GM12878 (cell line): ENCODE data around the gene SH2D3A. TPM values are rescaled to one million over a fixed set of nuclear protein-coding genes. Genes with fewer than 3 reads are reported as not detected.

Experiments used
- ATAC-seq: fragments of 200-7000 bp; cut with Tn5 transposase; 3 replicates; pipeline ENCODE4 v1.9.1; 2020; ENCODE audit warnings: mild to moderate bottlenecking, moderate library complexity
- BruUV-seq: library from RNA; stranded (reverse); fragments of 400-500 nt; replicated peaks from 2 replicates; lab custom pipeline; 2021; lab: Mats Ljungman, UMichigan
- CTCF ChIA-PET: fragments of 300-600 bp; sonication (Branson Sonifier 250); formaldehyde crosslinking; extraction: SDS; loops from one replicate; lab custom pipeline; 2021; ENCODE audit warnings: inconsistent platforms; lab: Yijun Ruan, JAX
- POLR2A ChIA-PET: fragments of 350-600 bp; formaldehyde crosslinking; extraction: SDS; loops from one replicate; lab custom pipeline; 2021; ENCODE audit warnings: inconsistent platforms; lab: Charles Lee
- RAD21 ChIA-PET: fragments of 300-600 bp; sonication (Branson Sonifier 250); formaldehyde crosslinking; loops from one replicate; lab custom pipeline; 2023; ENCODE audit warnings: antibody characterized with exemption; ENCODE audit not compliant: unreplicated experiment; lab: Charles Lee
- SMC1A ChIA-PET: fragments of 300-600 bp; sonication (Branson Sonifier 250); formaldehyde crosslinking; loops from one replicate; lab custom pipeline; 2023; ENCODE audit not compliant: unreplicated experiment, uncharacterized antibody; lab: Charles Lee
- DNase-seq: peaks from one replicate; pipeline ENCODE4 v3.0.0-alpha.2; 2011; ENCODE audit warnings: low read depth, low spot score
- FAIRE-seq: peaks from 3 replicates; lab custom pipeline; 2011; peaks lifted over from hg19 to GRCh38; lab: Jason Lieb, UNC
- H2AFZ ChIP-seq: 2 replicates; pipeline ENCODE4 v1.6.0; 2011; ENCODE audit warnings: low read depth, low read length, control low read depth; ENCODE audit not compliant: control insufficient read depth
- H3K27ac ChIP-seq: 2 replicates; pipeline ENCODE4 v1.5.1; 2011; ENCODE audit warnings: control low read depth; ENCODE audit not compliant: control insufficient read depth, insufficient read depth
- H3K27me3 ChIP-seq, 2 experiments: replicated peaks in 1 of 2; 2 replicates each; pipeline versions ENCODE4 v1.6.0 to v1.6.1; 2011; ENCODE audit warnings: low read length in 1 of 2; ENCODE audit not compliant: control insufficient read depth in 2 of 2, insufficient read depth in 2 of 2
- H3K36me3 ChIP-seq, 2 experiments: 2 replicates each; pipeline ENCODE4 v1.5.1; 2011; ENCODE audit warnings: low read length in 1 of 2; ENCODE audit not compliant: control insufficient read depth in 2 of 2, insufficient read depth in 2 of 2
- H3K4me1 ChIP-seq: 2 replicates; pipeline ENCODE4 v1.6.1; 2011; ENCODE audit warnings: mild to moderate bottlenecking, low read length, moderate library complexity, mixed read lengths; ENCODE audit not compliant: control insufficient read depth, insufficient read depth
- H3K4me2 ChIP-seq: 2 replicates; pipeline ENCODE4 v1.6.0; 2011; ENCODE audit warnings: control low read depth; ENCODE audit not compliant: control insufficient read depth, insufficient read depth
- H3K4me3 ChIP-seq: fragments of 200-600 bp; sonication (generic); 2 replicates; pipeline ENCODE4 v1.5.1; 2016
- H3K79me2 ChIP-seq: 2 replicates; pipeline ENCODE4 v1.6.0; 2011; ENCODE audit warnings: low read length; ENCODE audit not compliant: control insufficient read depth, insufficient read depth
- H3K9ac ChIP-seq: 2 replicates; pipeline ENCODE4 v1.8.0; 2011; ENCODE audit warnings: low read length, control low read depth, mixed read lengths; ENCODE audit not compliant: control insufficient read depth, insufficient read depth
- H3K9me3 ChIP-seq: replicated peaks from 3 replicates; pipeline ENCODE4 v1.5.1; 2011; ENCODE audit warnings: mild to moderate bottlenecking, low read length; ENCODE audit not compliant: control insufficient read depth, insufficient read depth
- H4K20me1 ChIP-seq: 2 replicates; pipeline ENCODE4 v1.6.0; 2011; ENCODE audit not compliant: control insufficient read depth, insufficient read depth
- BACH1 ChIP-seq: fragments of 450-650 bp; IDR thresholded peaks from 2 replicates; pipeline ENCODE4 v1.6.1; 2017; ENCODE audit warnings: mild to moderate bottlenecking, borderline replicate concordance
- CBX5 ChIP-seq: sonication (generic); IDR thresholded peaks from 2 replicates; pipeline ENCODE4 v1.6.1; 2016; ENCODE audit warnings: low read depth, moderate library complexity, mild to moderate bottlenecking, inconsistent platforms
- FOXM1 ChIP-seq: IDR thresholded peaks from 2 replicates; pipeline ENCODE4 v1.6.1; 2012; ENCODE audit warnings: low read depth, mild to moderate bottlenecking, inconsistent platforms, low read length, moderate library complexity
- KAT2A ChIP-seq: conservative IDR thresholded peaks from 2 replicates; pipeline ENCODE4 v1.6.1; 2011; ENCODE audit warnings: low read depth, low read length; ENCODE audit not compliant: control insufficient read depth
- KLF5 ChIP-seq: fragments of 450-650 bp; IDR thresholded peaks from 2 replicates; pipeline ENCODE4 v1.6.1; 2014; ENCODE audit warnings: mild to moderate bottlenecking; ENCODE audit not compliant: partially characterized antibody
- MTA3 ChIP-seq: IDR thresholded peaks from 2 replicates; pipeline ENCODE4 v1.6.1; 2012; ENCODE audit warnings: low read length, inconsistent platforms, borderline replicate concordance
- MYB ChIP-seq: fragments of 150-350 bp; IDR thresholded peaks from 2 replicates; pipeline ENCODE4 v1.6.1; 2014; ENCODE audit warnings: mild to moderate bottlenecking, low read depth, low read length, borderline replicate concordance
- NR2C2 ChIP-seq: IDR thresholded peaks from 2 replicates; pipeline ENCODE4 v1.6.1; 2011; ENCODE audit warnings: borderline replicate concordance, low read depth; ENCODE audit not compliant: control insufficient read depth, insufficient read length
- NR2F1 ChIP-seq: fragments of 450-650 bp; conservative IDR thresholded peaks from 2 replicates; pipeline ENCODE4 v1.6.1; 2017; ENCODE audit warnings: mild to moderate bottlenecking
- RB1 ChIP-seq: fragments of 450-650 bp; formaldehyde crosslinking; IDR thresholded peaks from 2 replicates; pipeline ENCODE4 v1.6.1; 2017; ENCODE audit warnings: mild to moderate bottlenecking, borderline replicate concordance
- SIX5 ChIP-seq: IDR thresholded peaks from 2 replicates; pipeline ENCODE4 v1.6.1; 2011; ENCODE audit warnings: mild to moderate bottlenecking, low read depth, low read length, moderate library complexity; ENCODE audit not compliant: severe bottlenecking
- SMAD1 ChIP-seq: fragments of 450-650 bp; IDR thresholded peaks from 2 replicates; pipeline ENCODE4 v1.6.1; 2018; ENCODE audit warnings: mild to moderate bottlenecking, low read depth; ENCODE audit not compliant: partially characterized antibody
- SMAD5 ChIP-seq: IDR thresholded peaks from 2 replicates; pipeline ENCODE4 v1.6.1; 2016; ENCODE audit warnings: antibody characterized with exemption, low read depth
- SREBF1 ChIP-seq: IDR thresholded peaks from 2 replicates; pipeline ENCODE4 v1.6.1; 2012; ENCODE audit warnings: mild to moderate bottlenecking, low read length
- TAF1 ChIP-seq: IDR thresholded peaks from 2 replicates; pipeline ENCODE4 v1.6.1; 2011; ENCODE audit warnings: mild to moderate bottlenecking, low read depth, low read length, borderline replicate concordance
- TBL1XR1 ChIP-seq: IDR thresholded peaks from 2 replicates; pipeline ENCODE4 v1.6.1; 2012; ENCODE audit warnings: low read depth, low read length, improper control_type of control experiment
- TCF3 ChIP-seq: IDR thresholded peaks from 2 replicates; pipeline ENCODE4 v1.6.1; 2012; ENCODE audit warnings: low read depth, mild to moderate bottlenecking, low read length, borderline replicate concordance; ENCODE audit not compliant: insufficient read depth
- ZBED1 ChIP-seq: IDR thresholded peaks from 2 replicates; pipeline ENCODE4 v1.6.1; 2016; ENCODE audit warnings: borderline replicate concordance
- ZNF384 ChIP-seq: IDR thresholded peaks from 2 replicates; pipeline ENCODE4 v1.6.1; 2012; ENCODE audit warnings: low read depth, mild to moderate bottlenecking, low read length, improper control_type of control experiment, borderline replicate concordance
- WGBS: methylation state at CpG from one replicate; pipeline ENCODE4 v1.1.6; 2016; ENCODE audit warnings: low lambda C conversion rate; ENCODE audit not compliant: insufficient replicate concordance, insufficient coverage; ENCODE audit errors: missing lambda C conversion rate; 5-methylcytosine and 5-hydroxymethylcytosine counted together
- in situ Hi-C: fragments of 300-500 bp; cut with MboI; formaldehyde crosslinking; loops from 9 replicates; pipeline ENCODE4 v1.14.3; 2018; ENCODE audit warnings: mixed read lengths
- intact Hi-C: fragments of 100-400 bp; cut with micrococcal nuclease; formaldehyde crosslinking; loops from one replicate; pipeline ENCODE4 v1.14.2; 2022; ENCODE audit not compliant: unreplicated experiment
- polyA plus RNA-seq, 11 experiments: library from polyadenylated mRNA; depleted of rRNA in 4 of 11; unstranded in 6 of 11; stranded (reverse) in 5 of 11; fragments of >200 nt; fragmentation: Nextera tagmentation in 4 of 11; fragmentation: Illumina TruSeq in 1 of 11; extraction: Ambion mirVana in 4 of 11; extraction: Trizol in 1 of 11; gene quantifications; 1 replicate in 1 of 11; 2 replicates in 10 of 11; pipeline versions ENCODE4 v1.2.1 to v1.2.3, GENCODE V29; 2011 to 2016; ENCODE audit warnings: inconsistent platforms in 2 of 11, missing spikeins in 2 of 11, low read depth in 1 of 11
- total RNA-seq, 4 experiments: library from RNA; depleted of rRNA in 3 of 4; stranded (reverse); fragments of >200 nt in 3 of 4; fragmentation: Illumina TruSeq in 1 of 4; extraction: Trizol in 1 of 4; gene quantifications; 2 replicates each; pipeline versions ENCODE4 v1.2.1 to v1.2.3, GENCODE V29; 2013 to 2021
- TF ChIP-seq, protein P1 (sequence below): fragments of 450-650 bp; IDR thresholded peaks from 2 replicates; pipeline ENCODE4 v1.6.1; 2017; ENCODE audit warnings: mild to moderate bottlenecking, moderate library complexity

The SH2D3A gene
- total and polyA plus RNA-seq, 10 of the 15 experiments (the other 5 are each of a cell fraction or from before 2014, with no cell fraction given): 0.77 to 24.4 (median 9.5) TPM

DNA sequence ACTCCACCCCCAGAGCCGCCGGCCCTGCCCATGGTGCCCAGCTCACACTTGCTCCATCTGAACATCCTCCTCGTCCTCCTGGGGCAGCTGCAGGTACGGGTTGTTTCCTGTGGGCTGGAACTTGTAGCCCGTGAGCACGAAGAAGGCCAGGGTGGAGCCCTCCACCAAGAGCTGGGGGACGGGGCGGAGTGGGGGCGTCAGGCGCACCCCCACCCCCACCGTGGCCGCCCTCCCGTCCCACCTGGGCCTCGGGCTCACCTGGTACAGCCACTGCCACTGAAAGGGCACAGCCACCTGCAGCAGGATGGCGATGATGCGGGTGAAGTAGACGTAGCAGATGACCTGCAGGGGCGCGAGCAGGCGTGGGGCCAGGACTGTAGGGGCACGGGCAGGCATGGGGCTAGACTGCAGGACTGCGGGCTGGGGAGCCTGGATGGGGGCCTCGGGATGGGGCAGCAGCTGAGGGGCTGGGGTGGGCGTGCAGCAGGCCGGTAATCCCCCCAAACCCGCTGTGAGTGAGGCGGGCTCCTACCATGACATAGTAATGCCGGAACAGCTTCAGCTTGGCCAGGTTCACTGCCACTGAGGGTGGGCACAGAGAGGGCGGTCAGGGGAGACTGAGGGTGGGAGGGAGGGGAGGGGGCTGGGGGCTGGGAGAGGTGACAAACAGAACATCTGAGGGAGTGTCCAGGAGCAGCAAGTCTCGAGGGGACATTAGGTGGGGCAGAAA lies 36.1 kb downstream of the SH2D3A start (continued):
- TF ChIP-seq KLF5 (no peak), NR2F1 (no peak), MYB (no peak)

DNA sequence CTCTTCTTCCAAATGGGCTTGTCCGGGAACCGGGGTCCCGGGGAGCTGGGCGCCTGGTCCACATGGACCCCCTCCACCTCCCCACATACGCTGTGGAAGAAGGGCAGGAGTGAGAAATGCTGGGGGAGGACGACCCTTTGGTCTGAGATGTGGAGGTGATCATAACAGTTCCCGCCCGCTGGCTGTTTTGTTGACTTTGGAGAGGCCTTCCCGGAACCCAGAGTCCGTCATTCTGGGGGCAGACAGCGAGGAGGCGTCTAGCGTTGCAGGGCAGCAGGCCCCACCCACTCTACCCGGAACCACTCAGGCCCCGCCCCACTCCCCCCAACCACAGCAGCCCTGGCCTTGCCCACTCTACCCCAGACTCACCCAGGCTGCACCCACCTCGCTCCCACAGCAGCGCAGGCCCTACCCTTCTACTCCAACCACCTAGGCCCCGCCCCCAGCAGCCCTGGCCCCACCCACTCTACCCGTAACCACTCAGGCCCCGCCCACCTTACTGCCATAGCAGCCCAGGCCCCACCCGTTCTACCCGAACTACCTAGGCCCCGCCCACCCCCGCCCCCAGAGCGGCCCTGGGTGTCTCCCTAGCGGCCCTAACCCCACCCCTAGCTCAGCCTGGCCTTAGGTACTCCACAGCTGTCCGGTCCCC lies 37.0 kb downstream of the SH2D3A start:
- Histone ChIP-seq H3K79me2 (peaks cover 2% of the 10 kb centered on the region), H3K4me3 (no peak overlapping the region), H3K4me2 (no peak overlapping the region), H3K9ac (no peak overlapping the region), H2AFZ (no peak overlapping the region), H3K9me3 (no peaks in the 10 kb centered on the region), H3K27me3 (no peaks in the 10 kb centered on the region), H3K4me1 (peaks cover 13% of the 10 kb centered on the region), H3K36me3 (no peaks in the 10 kb centered on the region; a peak in 2 of 4 replicates), H3K27ac (no peak overlapping the region), H4K20me1 (no peaks in the 10 kb centered on the region)
- ChIA-PET SMC1A (interaction anchor here (1.7 kb wide), 1 partner anchor 91 kb away, joined by 4 read pairs; no protein-coding TSS in a partner anchor), CTCF (interaction anchor here (2.9 kb wide), 1 partner anchor 7 kb away, joined by 14 read pairs; the partner anchor contains the start of gene GPR108), RAD21 (no interaction called here), POLR2A (no interaction called here)
- peak; percentile 63 for ATAC-seq
- no TSS peak for BruUV-seq
- WGBS: 91% methylated on average over 21 of the region's 27 CpGs
- FAIRE-seq: no peak
- in situ Hi-C loops: no loop called here
- no peak for DNase-seq
- intact Hi-C loops: no loop called here
- TF ChIP-seq, protein P1, sequence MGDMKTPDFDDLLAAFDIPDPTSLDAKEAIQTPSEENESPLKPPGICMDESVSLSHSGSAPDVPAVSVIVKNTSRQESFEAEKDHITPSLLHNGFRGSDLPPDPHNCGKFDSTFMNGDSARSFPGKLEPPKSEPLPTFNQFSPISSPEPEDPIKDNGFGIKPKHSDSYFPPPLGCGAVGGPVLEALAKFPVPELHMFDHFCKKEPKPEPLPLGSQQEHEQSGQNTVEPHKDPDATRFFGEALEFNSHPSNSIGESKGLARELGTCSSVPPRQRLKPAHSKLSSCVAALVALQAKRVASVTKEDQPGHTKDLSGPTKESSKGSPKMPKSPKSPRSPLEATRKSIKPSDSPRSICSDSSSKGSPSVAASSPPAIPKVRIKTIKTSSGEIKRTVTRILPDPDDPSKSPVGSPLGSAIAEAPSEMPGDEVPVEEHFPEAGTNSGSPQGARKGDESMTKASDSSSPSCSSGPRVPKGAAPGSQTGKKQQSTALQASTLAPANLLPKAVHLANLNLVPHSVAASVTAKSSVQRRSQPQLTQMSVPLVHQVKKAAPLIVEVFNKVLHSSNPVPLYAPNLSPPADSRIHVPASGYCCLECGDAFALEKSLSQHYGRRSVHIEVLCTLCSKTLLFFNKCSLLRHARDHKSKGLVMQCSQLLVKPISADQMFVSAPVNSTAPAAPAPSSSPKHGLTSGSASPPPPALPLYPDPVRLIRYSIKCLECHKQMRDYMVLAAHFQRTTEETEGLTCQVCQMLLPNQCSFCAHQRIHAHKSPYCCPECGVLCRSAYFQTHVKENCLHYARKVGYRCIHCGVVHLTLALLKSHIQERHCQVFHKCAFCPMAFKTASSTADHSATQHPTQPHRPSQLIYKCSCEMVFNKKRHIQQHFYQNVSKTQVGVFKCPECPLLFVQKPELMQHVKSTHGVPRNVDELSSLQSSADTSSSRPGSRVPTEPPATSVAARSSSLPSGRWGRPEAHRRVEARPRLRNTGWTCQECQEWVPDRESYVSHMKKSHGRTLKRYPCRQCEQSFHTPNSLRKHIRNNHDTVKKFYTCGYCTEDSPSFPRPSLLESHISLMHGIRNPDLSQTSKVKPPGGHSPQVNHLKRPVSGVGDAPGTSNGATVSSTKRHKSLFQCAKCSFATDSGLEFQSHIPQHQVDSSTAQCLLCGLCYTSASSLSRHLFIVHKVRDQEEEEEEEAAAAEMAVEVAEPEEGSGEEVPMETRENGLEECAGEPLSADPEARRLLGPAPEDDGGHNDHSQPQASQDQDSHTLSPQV: no peak
- TF ChIP-seq FOXM1: no peak
- TF ChIP-seq NR2C2: no peak
- TF ChIP-seq KAT2A: no peak
- no peak for TF ChIP-seq MTA3
- no peak for TF ChIP-seq SIX5
- no peak for TF ChIP-seq ZBED1
- no peak for TF ChIP-seq TAF1
- TF ChIP-seq SMAD5: no peak
- no peak for TF ChIP-seq ZNF384
- no peak for TF ChIP-seq TCF3
- no peak for TF ChIP-seq RB1
- no peak for TF ChIP-seq SMAD1
- TF ChIP-seq BACH1: no peak
- TF ChIP-seq SREBF1: no peak
- no peak for TF ChIP-seq TBL1XR1
- no peak for TF ChIP-seq CBX5
